Measurements from ENCODE around the gene SLC6A7.

DNA sequence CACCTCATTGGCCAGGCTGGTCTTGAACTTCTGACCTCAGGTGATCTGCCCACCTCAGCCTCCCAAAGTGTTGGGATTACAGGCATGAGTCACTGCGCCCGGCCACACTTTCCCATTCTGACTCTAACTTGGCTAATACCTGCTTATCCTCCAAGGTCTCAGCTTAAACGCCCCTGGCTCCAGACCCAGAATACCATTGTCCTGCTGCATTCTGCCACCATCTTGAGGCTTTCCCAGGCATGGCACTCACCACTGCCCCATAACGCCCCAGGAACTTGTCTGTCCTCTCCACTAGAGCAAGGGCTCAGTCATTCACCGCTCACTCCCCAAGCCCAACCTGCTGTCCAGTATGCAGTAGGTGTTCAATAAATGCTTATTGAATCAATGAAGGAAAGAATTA lies 59.9 kb downstream of the SLC6A7 start:
- TF ChIP-seq POLR2A (IDR thresholded peaks at IDR 0.05), result no peak
- TF ChIP-seq, protein P1, sequence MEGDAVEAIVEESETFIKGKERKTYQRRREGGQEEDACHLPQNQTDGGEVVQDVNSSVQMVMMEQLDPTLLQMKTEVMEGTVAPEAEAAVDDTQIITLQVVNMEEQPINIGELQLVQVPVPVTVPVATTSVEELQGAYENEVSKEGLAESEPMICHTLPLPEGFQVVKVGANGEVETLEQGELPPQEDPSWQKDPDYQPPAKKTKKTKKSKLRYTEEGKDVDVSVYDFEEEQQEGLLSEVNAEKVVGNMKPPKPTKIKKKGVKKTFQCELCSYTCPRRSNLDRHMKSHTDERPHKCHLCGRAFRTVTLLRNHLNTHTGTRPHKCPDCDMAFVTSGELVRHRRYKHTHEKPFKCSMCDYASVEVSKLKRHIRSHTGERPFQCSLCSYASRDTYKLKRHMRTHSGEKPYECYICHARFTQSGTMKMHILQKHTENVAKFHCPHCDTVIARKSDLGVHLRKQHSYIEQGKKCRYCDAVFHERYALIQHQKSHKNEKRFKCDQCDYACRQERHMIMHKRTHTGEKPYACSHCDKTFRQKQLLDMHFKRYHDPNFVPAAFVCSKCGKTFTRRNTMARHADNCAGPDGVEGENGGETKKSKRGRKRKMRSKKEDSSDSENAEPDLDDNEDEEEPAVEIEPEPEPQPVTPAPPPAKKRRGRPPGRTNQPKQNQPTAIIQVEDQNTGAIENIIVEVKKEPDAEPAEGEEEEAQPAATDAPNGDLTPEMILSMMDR (IDR thresholded peaks at IDR 0.05), result no peak
